NCI-H2196 (cell line): ENCODE results near the gene UNC5B.
"Not testable (repeated sequence)": the region's sequence is repeated elsewhere in the genome, so short reads cannot be mapped to it uniquely, and the experiment has no call there.

Source experiments
- DNase-seq: peaks from one replicate; lab custom pipeline; 2025; ENCODE audit not compliant: unreplicated experiment; lab: John Stamatoyannopoulos, UW

Gene UNC5B

GRCh38 chr10:71207578-71207977 is 4.8 kb upstream of the UNC5B start:
- DNase-seq = no peak

GRCh38 chr10:71209352-71209715 is 3.0 kb upstream of the UNC5B start:
- no peak for DNase-seq

GRCh38 chr10:71209731-71210541 is 2.4 kb upstream of the UNC5B start:
- DNase-seq = no peak

- no peak for DNase-seq
Observed at GRCh38 chr10:71210542-71210871, 1.9 kb upstream of the UNC5B start.

- no peak for DNase-seq
Observed at GRCh38 chr10:71211053-71211452, 1.3 kb upstream of the UNC5B start.

GRCh38 chr10:71211775-71212317 is 524 bp upstream of the UNC5B start:
- no peak for DNase-seq

GRCh38 chr10:71213127-71213621 is 804 bp downstream of the UNC5B start:
- DNase-seq = peak; percentile 31

- DNase-seq = no peak
Observed at GRCh38 chr10:71213761-71214440, 1.5 kb downstream of the UNC5B start.

- no peak for DNase-seq
Observed at GRCh38 chr10:71214641-71215559, 2.5 kb downstream of the UNC5B start.

- DNase-seq = no peak
Observed at GRCh38 chr10:71216363-71216695, 4.0 kb downstream of the UNC5B start.

- DNase-seq = no peak
Observed at GRCh38 chr10:71216751-71217265, 4.4 kb downstream of the UNC5B start.

GRCh38 chr10:71217266-71218045 is 5.1 kb downstream of the UNC5B start:
- no peak for DNase-seq

GRCh38 chr10:71218046-71218650 is 5.8 kb downstream of the UNC5B start:
- DNase-seq = no peak

GRCh38 chr10:71218651-71219050 is 6.3 kb downstream of the UNC5B start:
- no peak for DNase-seq

GRCh38 chr10:71219236-71219917 is 7.0 kb downstream of the UNC5B start:
- DNase-seq = not testable (repeated sequence)

GRCh38 chr10:71219918-71220688 is 7.7 kb downstream of the UNC5B start:
- DNase-seq = no peak

GRCh38 chr10:71220689-71221540 is 8.5 kb downstream of the UNC5B start:
- DNase-seq = no peak
